SK-N-SH (cell line): Measurements from ENCODE around the gene GGTLC2. TPM values are rescaled to one million over a fixed set of nuclear protein-coding genes. Genes with fewer than 3 reads are reported as not detected.

Experiments
- CTCF ChIA-PET: fragments of 300-600, 350-600 bp; formaldehyde crosslinking; extraction: SDS; loops from one replicate; lab custom pipeline; 2021; lab: Yijun Ruan, JAX
- POLR2A ChIA-PET: fragments of 350-600 bp; sonication (Branson Sonifier 250); formaldehyde crosslinking; extraction: SDS; loops from one replicate; lab custom pipeline; 2020; ENCODE audit warnings: antibody characterized with exemption, inconsistent platforms; lab: Yijun Ruan, JAX
- DNase-seq: peaks from one replicate; pipeline ENCODE4 v3.0.0; 2012
- H2AFZ ChIP-seq: fragments of 200-600 bp; sonication (generic); 2 replicates; pipeline ENCODE4 v1.8.1; 2016; ENCODE audit warnings: antibody characterized with exemption, mild to moderate bottlenecking, low read depth
- H3F3A ChIP-seq: fragments of 200-600 bp; sonication (generic); replicated peaks from 2 replicates; pipeline ENCODE3; 2016; ENCODE audit warnings: antibody characterized with exemption, mild to moderate bottlenecking; ENCODE audit not compliant: insufficient read depth
- H3K27ac ChIP-seq, 2 experiments: fragments of 200-500 bp in 1 of 2; fragments of 200-600 bp in 1 of 2; sonication (Bioruptor generic) in 1 of 2; sonication (generic), shearing (Covaris generic) in 1 of 2; 2 replicates each; pipeline versions ENCODE4 v1.5.1 to v1.6.1; 2014 to 2016; ENCODE audit warnings: low read depth in 2 of 2, inconsistent platforms in 1 of 2, low read length in 1 of 2, mild to moderate bottlenecking in 1 of 2, mixed read lengths in 1 of 2
- H3K27me3 ChIP-seq: fragments of 200-600 bp; sonication (generic), shearing (Covaris generic); 2 replicates; pipeline ENCODE4 v1.6.1; 2016; ENCODE audit warnings: mixed run types; ENCODE audit not compliant: insufficient read depth
- H3K36me3 ChIP-seq, 2 experiments: fragments of 200-500 bp in 1 of 2; fragments of 200-600 bp in 1 of 2; sonication (Bioruptor generic) in 1 of 2; sonication (generic) in 1 of 2; replicated peaks in 1 of 2; 2 replicates each; pipeline versions ENCODE3 to v1.5.1; 2014 to 2016; ENCODE audit warnings: low read length in 1 of 2, mild to moderate bottlenecking in 1 of 2; ENCODE audit not compliant: insufficient read depth in 2 of 2, control insufficient read depth in 1 of 2
- H3K4me1 ChIP-seq, 2 experiments: fragments of 200-500 bp in 1 of 2; fragments of 200-600 bp in 1 of 2; sonication (Bioruptor generic) in 1 of 2; sonication (generic), shearing (Covaris generic) in 1 of 2; 2 replicates each; pipeline versions ENCODE4 v1.5.1 to v1.6.1; 2014 to 2016; ENCODE audit warnings: low read depth in 1 of 2, low read length in 1 of 2, mixed run types in 1 of 2; ENCODE audit not compliant: insufficient read depth in 2 of 2, control insufficient read depth in 1 of 2
- H3K4me2 ChIP-seq: fragments of 200-600 bp; sonication (generic), shearing (Covaris generic); 2 replicates; pipeline ENCODE4 v1.6.1; 2017; ENCODE audit warnings: mixed run types
- H3K4me3 ChIP-seq, 2 experiments: fragments of 200-500 bp in 1 of 2; fragments of 200-600 bp in 1 of 2; sonication (Bioruptor generic) in 1 of 2; sonication (generic), shearing (Covaris generic) in 1 of 2; 2 replicates each; pipeline versions ENCODE4 v1.5.1 to v1.8.1; 2014 to 2016; ENCODE audit warnings: low read depth in 2 of 2, inconsistent platforms in 1 of 2, low read length in 1 of 2, mild to moderate bottlenecking in 1 of 2, mixed read lengths in 1 of 2, moderate library complexity in 1 of 2
- H3K79me2 ChIP-seq: fragments of 200-600 bp; sonication (generic); 2 replicates; pipeline ENCODE4 v1.8.1; 2017; ENCODE audit warnings: mild to moderate bottlenecking; ENCODE audit not compliant: insufficient read depth
- H3K9ac ChIP-seq: fragments of 200-600 bp; sonication (generic); 2 replicates; pipeline ENCODE4 v1.6.1; 2017; ENCODE audit warnings: mixed run types
- H3K9me2 ChIP-seq: fragments of 200-600 bp; sonication (generic); 2 replicates; pipeline ENCODE4 v1.6.1; 2017; ENCODE audit warnings: mixed run types
- H3K9me3 ChIP-seq: fragments of 200-600 bp; sonication (generic); 2 replicates; pipeline ENCODE4 v1.6.1; 2017; ENCODE audit warnings: mixed run types, mild to moderate bottlenecking, moderate library complexity
- H4K20me1 ChIP-seq: fragments of 200-600 bp; sonication (generic); 2 replicates; pipeline ENCODE4 v1.6.1; 2017; ENCODE audit warnings: mild to moderate bottlenecking, mixed run types; ENCODE audit not compliant: insufficient read depth
- CHD2 ChIP-seq: fragments of 150-350 bp; IDR thresholded peaks from 2 replicates; pipeline ENCODE4 v1.6.1; 2018; ENCODE audit warnings: low read length; ENCODE audit not compliant: partially characterized antibody
- ELF1 ChIP-seq: IDR thresholded peaks from 2 replicates; pipeline ENCODE4 v1.4.0; 2012
- FOXJ3 ChIP-seq: sonication (generic); formaldehyde crosslinking; IDR thresholded peaks from 2 replicates; pipeline ENCODE4 v1.5.1; 2020; ENCODE audit warnings: mild to moderate bottlenecking, missing genetic modification reagents
- FOXM1 ChIP-seq: IDR thresholded peaks from 2 replicates; pipeline ENCODE4 v1.4.0; 2012; ENCODE audit warnings: low read depth, mild to moderate bottlenecking
- GABPA ChIP-seq: IDR thresholded peaks from 2 replicates; pipeline ENCODE4 v1.4.0; 2012; ENCODE audit warnings: low read depth, mild to moderate bottlenecking
- GATA2 ChIP-seq: sonication (generic); formaldehyde crosslinking; IDR thresholded peaks from 2 replicates; pipeline ENCODE4 v1.5.0; 2020; ENCODE audit warnings: mild to moderate bottlenecking, missing genetic modification reagents
- JUND ChIP-seq: IDR thresholded peaks from 2 replicates; pipeline ENCODE4 v1.4.0; 2012
- MEF2A ChIP-seq: IDR thresholded peaks from 2 replicates; pipeline ENCODE4 v1.4.0; 2012; ENCODE audit warnings: low read depth, borderline replicate concordance
- POLR2AphosphoS5 ChIP-seq: IDR thresholded peaks from 2 replicates; pipeline ENCODE4 v1.6.1; 2012; ENCODE audit warnings: low read depth, low read length
- RAD21 ChIP-seq: IDR thresholded peaks from 2 replicates; pipeline ENCODE4 v1.6.1; 2012; ENCODE audit warnings: mild to moderate bottlenecking, low read length
- SIN3A ChIP-seq: IDR thresholded peaks from 2 replicates; pipeline ENCODE4 v1.6.1; 2012; ENCODE audit warnings: low read depth, mild to moderate bottlenecking, low read length, moderate library complexity, borderline replicate concordance
- SMC3 ChIP-seq: IDR thresholded peaks from 2 replicates; pipeline ENCODE4 v1.6.1; 2012; ENCODE audit warnings: low read depth, low read length, improper control_type of control experiment
- TAF1 ChIP-seq: IDR thresholded peaks from 2 replicates; pipeline ENCODE4 v1.6.1; 2012; ENCODE audit warnings: low read depth, mild to moderate bottlenecking, low read length, moderate library complexity, borderline replicate concordance
- TCF12 ChIP-seq: IDR thresholded peaks from 2 replicates; pipeline ENCODE4 v1.4.0; 2012
- YY1 ChIP-seq: IDR thresholded peaks from 2 replicates; pipeline ENCODE4 v1.4.0; 2012; ENCODE audit warnings: low read depth, mild to moderate bottlenecking
- whole genome bisulfite sequencing: methylation state at CpG from one replicate; pipeline ENCODE4 v1.1.6; 2017; ENCODE audit warnings: low lambda C conversion rate; 5-methylcytosine and 5-hydroxymethylcytosine counted together
- polyA plus RNA-seq, 3 experiments: library from polyadenylated mRNA; depleted of rRNA; stranded (reverse); fragments of >200 nt; gene quantifications; 2 replicates each; pipeline ENCODE4 v1.2.3, GENCODE V29; 2012
- TF ChIP-seq, protein P1 (sequence below): fragments of 200-600 bp; sonication (generic); IDR thresholded peaks from 2 replicates; pipeline ENCODE4 v1.6.1; 2017; ENCODE audit warnings: antibody characterized with exemption, mild to moderate bottlenecking, moderate library complexity
- TF ChIP-seq, protein P2 (sequence below): IDR thresholded peaks from 2 replicates; pipeline ENCODE4 v1.4.0; 2012; ENCODE audit warnings: low read depth, borderline replicate concordance
- TF ChIP-seq, protein P3 (sequence below): fragments of 150-350 bp; IDR thresholded peaks from 2 replicates; pipeline ENCODE4 v1.6.1; 2016; ENCODE audit warnings: mild to moderate bottlenecking, low read depth, low read length
- TF ChIP-seq, protein P4 (sequence below): fragments of 150-350 bp; IDR thresholded peaks from 2 replicates; pipeline ENCODE4 v1.6.1; 2017; ENCODE audit warnings: antibody characterized with exemption, low read length, low read depth, borderline replicate concordance
- TF ChIP-seq, protein P5 (sequence below): IDR thresholded peaks from 2 replicates; pipeline ENCODE4; 2012

The GGTLC2 gene
- polyA plus RNA-seq, 1 of the 3 experiments (the other 2 are of a cell fraction): not detected

DNA sequence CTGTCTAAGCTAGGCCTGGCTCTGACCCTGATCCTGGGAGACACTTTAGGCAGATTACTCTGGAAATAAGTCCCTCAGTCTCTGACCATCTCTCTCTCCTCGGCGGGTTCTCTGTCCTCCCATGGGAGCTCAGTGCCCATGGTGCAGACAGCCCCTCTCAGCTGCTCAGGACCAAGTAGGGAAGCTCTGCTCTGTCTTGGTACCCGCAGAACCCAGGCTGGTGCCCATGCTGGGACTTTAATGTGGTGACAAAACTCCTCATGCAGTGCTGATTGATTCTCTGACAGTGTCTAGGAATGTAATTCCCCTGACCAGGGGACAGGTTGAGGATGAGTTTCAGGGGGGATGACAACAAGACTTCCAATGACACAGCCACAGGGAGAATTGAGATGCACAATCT lies 30.3 kb upstream of the GGTLC2 start:
- Histone ChIP-seq H2AFZ (no peak overlapping the region), H4K20me1 (no peaks in the 10 kb centered on the region), H3K4me1 (no peaks in the 10 kb centered on the region), H3K4me3 (no peak overlapping the region), H3K27me3 (no peaks in the 10 kb centered on the region; the same call in 1 of the 2 replicates), H3K79me2 (no peaks in the 10 kb centered on the region), H3K9me3 (no peaks in the 10 kb centered on the region)
- WGBS: 69% methylated on average over 2 of the region's 3 CpGs
- TF ChIP-seq SIN3A: no peak
- TF ChIP-seq, protein P1, sequence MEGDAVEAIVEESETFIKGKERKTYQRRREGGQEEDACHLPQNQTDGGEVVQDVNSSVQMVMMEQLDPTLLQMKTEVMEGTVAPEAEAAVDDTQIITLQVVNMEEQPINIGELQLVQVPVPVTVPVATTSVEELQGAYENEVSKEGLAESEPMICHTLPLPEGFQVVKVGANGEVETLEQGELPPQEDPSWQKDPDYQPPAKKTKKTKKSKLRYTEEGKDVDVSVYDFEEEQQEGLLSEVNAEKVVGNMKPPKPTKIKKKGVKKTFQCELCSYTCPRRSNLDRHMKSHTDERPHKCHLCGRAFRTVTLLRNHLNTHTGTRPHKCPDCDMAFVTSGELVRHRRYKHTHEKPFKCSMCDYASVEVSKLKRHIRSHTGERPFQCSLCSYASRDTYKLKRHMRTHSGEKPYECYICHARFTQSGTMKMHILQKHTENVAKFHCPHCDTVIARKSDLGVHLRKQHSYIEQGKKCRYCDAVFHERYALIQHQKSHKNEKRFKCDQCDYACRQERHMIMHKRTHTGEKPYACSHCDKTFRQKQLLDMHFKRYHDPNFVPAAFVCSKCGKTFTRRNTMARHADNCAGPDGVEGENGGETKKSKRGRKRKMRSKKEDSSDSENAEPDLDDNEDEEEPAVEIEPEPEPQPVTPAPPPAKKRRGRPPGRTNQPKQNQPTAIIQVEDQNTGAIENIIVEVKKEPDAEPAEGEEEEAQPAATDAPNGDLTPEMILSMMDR: no peak
- TF ChIP-seq POLR2AphosphoS5: no peak
- no peak for TF ChIP-seq RAD21
- TF ChIP-seq, all 33 proteins: peak for 0
- no peak for DNase-seq
- no peak overlapping the region for H3K27ac ChIP-seq
- ChIA-PET POLR2A (no interaction called here), CTCF (interaction anchor here (1.0 to 1.6 kb wide), 2 partner anchors 23 to 106 kb away, joined by 3 to 5 read pairs; partner anchors contain the start of gene ZNF280B)
- no peaks in the 10 kb centered on the region for H3K36me3 ChIP-seq
- no peak overlapping the region for H3K9ac ChIP-seq
- H3F3A ChIP-seq: no peaks in the 10 kb centered on the region
- H3K9me2 ChIP-seq: no peaks in the 10 kb centered on the region
- no peak overlapping the region for H3K4me2 ChIP-seq

DNA sequence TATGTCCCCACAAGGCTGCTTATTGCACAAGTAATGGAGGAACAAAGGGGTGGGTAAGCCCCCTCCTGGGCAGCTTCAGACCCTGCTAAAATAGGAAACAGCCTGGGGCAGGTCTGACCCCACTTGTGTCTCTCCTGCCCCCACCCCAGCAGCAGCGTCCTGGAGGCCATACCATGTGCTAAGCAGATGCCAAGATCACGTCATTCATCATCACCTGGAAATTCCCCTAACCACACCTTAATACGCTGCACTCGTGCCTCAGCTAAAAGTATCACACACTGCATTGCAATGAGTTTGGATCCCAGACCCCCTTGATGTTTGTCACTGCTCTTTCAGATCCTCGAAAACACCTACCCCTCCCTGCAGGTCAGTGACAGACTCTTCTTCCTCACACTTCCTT lies 27.8 kb upstream of the GGTLC2 start:
- Histone ChIP-seq H3F3A (no peaks in the 10 kb centered on the region), H3K9me2 (no peaks in the 10 kb centered on the region), H3K4me1 (no peaks in the 10 kb centered on the region), H3K27ac (no peak overlapping the region), H4K20me1 (no peaks in the 10 kb centered on the region), H3K27me3 (no peaks in the 10 kb centered on the region; the same call in 1 of the 2 replicates), H3K4me2 (no peak overlapping the region), H3K9ac (no peak overlapping the region), H2AFZ (no peak overlapping the region), H3K36me3 (no peaks in the 10 kb centered on the region), H3K79me2 (no peaks in the 10 kb centered on the region), H3K4me3 (no peak overlapping the region), H3K9me3 (no peaks in the 10 kb centered on the region)
- ChIA-PET POLR2A (no interaction called here), CTCF (interaction anchor here (0.7 to 2.4 kb wide), 3 partner anchors 23 to 40 kb away, joined by 3 to 8 read pairs (median 5); no protein-coding TSS in a partner anchor)
- 23% methylated on average over 5 of the region's 5 CpGs for WGBS
- no peak for DNase-seq
- TF ChIP-seq YY1 (no peak), SIN3A (no peak), TAF1 (no peak), POLR2AphosphoS5 (no peak), CHD2 (no peak), GABPA (no peak), MEF2A (no peak), GATA2 (no peak), SMC3 (no peak), TCF12 (no peak), JUND (no peak), FOXJ3 (CRISPR knock-in tag) (no peak), ELF1 (no peak), FOXM1 (no peak)
- TF ChIP-seq, protein P2, sequence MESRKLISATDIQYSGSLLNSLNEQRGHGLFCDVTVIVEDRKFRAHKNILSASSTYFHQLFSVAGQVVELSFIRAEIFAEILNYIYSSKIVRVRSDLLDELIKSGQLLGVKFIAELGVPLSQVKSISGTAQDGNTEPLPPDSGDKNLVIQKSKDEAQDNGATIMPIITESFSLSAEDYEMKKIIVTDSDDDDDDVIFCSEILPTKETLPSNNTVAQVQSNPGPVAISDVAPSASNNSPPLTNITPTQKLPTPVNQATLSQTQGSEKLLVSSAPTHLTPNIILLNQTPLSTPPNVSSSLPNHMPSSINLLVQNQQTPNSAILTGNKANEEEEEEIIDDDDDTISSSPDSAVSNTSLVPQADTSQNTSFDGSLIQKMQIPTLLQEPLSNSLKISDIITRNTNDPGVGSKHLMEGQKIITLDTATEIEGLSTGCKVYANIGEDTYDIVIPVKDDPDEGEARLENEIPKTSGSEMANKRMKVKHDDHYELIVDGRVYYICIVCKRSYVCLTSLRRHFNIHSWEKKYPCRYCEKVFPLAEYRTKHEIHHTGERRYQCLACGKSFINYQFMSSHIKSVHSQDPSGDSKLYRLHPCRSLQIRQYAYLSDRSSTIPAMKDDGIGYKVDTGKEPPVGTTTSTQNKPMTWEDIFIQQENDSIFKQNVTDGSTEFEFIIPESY: no peak
- TF ChIP-seq, protein P3, sequence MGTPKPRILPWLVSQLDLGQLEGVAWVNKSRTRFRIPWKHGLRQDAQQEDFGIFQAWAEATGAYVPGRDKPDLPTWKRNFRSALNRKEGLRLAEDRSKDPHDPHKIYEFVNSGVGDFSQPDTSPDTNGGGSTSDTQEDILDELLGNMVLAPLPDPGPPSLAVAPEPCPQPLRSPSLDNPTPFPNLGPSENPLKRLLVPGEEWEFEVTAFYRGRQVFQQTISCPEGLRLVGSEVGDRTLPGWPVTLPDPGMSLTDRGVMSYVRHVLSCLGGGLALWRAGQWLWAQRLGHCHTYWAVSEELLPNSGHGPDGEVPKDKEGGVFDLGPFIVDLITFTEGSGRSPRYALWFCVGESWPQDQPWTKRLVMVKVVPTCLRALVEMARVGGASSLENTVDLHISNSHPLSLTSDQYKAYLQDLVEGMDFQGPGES: no peak
- TF ChIP-seq, protein P4, sequence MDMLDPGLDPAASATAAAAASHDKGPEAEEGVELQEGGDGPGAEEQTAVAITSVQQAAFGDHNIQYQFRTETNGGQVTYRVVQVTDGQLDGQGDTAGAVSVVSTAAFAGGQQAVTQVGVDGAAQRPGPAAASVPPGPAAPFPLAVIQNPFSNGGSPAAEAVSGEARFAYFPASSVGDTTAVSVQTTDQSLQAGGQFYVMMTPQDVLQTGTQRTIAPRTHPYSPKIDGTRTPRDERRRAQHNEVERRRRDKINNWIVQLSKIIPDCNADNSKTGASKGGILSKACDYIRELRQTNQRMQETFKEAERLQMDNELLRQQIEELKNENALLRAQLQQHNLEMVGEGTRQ: no peak
- TF ChIP-seq, protein P5, sequence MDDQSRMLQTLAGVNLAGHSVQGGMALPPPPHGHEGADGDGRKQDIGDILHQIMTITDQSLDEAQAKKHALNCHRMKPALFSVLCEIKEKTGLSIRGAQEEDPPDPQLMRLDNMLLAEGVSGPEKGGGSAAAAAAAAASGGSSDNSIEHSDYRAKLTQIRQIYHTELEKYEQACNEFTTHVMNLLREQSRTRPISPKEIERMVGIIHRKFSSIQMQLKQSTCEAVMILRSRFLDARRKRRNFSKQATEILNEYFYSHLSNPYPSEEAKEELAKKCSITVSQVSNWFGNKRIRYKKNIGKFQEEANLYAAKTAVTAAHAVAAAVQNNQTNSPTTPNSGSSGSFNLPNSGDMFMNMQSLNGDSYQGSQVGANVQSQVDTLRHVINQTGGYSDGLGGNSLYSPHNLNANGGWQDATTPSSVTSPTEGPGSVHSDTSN: no peak
